Measurements from ENCODE around the gene TRIM41. TPM values are rescaled to one million over a fixed set of nuclear protein-coding genes. Genes with fewer than 3 reads are reported as not detected.
"Not testable (repeated sequence)": the region's sequence is repeated elsewhere in the genome, so short reads cannot be mapped to it uniquely, and the experiment has no call there.

TRIM41 gene
- total RNA-seq, result 9.9 and 12.2 TPM in 2 replicates

GRCh38 chr5:181223058-181223728 is at the start of gene TRIM41:
Gene TRIM41, plus strand, starts transcription at chr5:181223281. Its CDS starts 719 bp downstream, at chr5:181224000.
- peak; percentile 99 for DNase-seq (ENCODE audit: low read depth)
- peak within 1 kb of the TSS; percentile 80 for H3K4me3 ChIP-seq (ENCODE audit: low read depth, low read length)
- peak; percentile 29 for TF ChIP-seq CTCF (IDR thresholded peaks at IDR 0.05; ENCODE audit: insufficient read depth, low read depth, low read length)

DNA sequence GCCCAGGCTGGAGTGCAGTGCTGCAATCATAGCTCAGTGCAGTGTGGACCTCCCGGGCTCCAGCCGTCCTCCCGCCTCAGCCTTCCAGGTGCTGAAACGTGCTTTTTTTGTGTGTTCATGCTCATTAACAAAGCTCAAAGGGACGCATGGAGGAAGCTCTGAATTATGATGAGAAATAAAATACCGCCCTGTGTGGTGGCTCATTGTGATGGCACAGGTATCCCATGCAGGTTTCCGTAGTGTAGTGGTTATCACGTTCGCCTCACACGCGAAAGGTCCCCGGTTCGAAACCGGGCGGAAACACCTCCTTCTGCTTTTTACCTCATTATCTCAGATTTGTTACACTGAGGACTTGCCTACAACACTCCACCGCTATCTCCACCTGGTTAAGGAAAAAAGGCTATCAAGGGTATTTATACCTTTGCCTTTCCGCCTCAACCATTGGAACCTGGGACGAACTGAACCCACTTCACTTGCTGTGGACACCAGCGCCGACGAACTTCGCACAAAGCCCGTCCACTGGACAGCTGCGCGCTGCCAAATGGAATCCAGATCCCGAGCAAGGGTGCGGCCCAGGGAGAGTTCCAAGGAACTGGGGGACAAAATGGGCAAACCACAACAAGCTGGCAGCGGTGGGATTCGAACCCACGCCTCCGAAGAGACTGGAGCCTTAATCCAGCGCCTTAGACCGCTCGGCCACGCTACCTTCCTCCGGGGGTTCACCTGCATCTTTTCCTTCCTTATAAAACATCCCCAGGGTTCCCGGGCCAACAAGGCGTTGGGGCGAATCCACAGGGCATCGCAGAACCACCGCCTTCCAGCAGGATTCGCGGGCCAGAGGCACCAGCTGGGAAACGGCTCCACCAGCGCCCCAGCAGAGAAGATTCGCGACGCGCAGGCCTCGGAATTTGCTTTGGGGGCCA is 49.4 kb upstream of the TRIM41 start:
- TF ChIP-seq CTCF (IDR thresholded peaks at IDR 0.05; ENCODE audit: insufficient read depth, low read depth, low read length), result no peak
- peak overlapping the region; percentile 21 for H3K4me3 ChIP-seq (ENCODE audit: low read depth, low read length)
- DNase-seq (ENCODE audit: low read depth), result no peak

GRCh38 chr5:181176254-181176952 is 46.7 kb upstream of the TRIM41 start:
- no peak for TF ChIP-seq CTCF (IDR thresholded peaks at IDR 0.05; ENCODE audit: insufficient read depth, low read depth, low read length)
- no peak for DNase-seq (ENCODE audit: low read depth)
- H3K4me3 ChIP-seq (ENCODE audit: low read depth, low read length), result no peak overlapping the region

- not testable (repeated sequence) for H3K4me3 ChIP-seq (ENCODE audit: low read depth, low read length); DNase-seq (ENCODE audit: low read depth)
These were observed 45.5 kb upstream of the TRIM41 start for GRCh38 chr5:181177559-181177958.

- DNase-seq (ENCODE audit: low read depth), result peak; percentile 80
These were observed 41.2 kb upstream of the TRIM41 start for GRCh38 chr5:181181650-181182565.

DNA sequence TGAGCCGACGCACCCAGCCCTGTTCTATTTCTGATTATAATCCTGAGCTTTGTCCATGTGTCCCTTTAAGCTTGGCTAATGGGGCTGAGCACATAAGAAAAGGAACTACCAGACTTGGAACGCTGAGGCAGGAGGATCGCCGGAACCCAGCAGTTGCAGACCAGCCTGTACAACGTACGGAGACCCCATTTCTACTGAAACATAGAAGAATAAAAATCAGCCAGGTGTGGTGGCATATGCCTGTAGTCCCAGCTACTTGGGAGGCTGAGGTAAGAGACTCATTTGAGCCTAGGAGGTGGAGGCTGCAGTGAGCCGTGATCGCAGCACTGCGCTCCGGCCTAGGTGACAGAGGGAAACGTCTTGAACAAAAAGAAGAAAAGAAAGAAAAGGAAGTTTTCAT is 40.4 kb upstream of the TRIM41 start:
- TF ChIP-seq CTCF (IDR thresholded peaks at IDR 0.05; ENCODE audit: insufficient read depth, low read depth, low read length), result no peak
- no peak for DNase-seq (ENCODE audit: low read depth)
- H3K4me3 ChIP-seq (ENCODE audit: low read depth, low read length), result no peak overlapping the region

More at GRCh38 chr5:181181650-181182565, 41.2 kb upstream of the TRIM41 start:
- H3K4me3 ChIP-seq (ENCODE audit: low read depth, low read length), result no peak overlapping the region
- peak; percentile 88 for TF ChIP-seq CTCF (IDR thresholded peaks at IDR 0.05; ENCODE audit: insufficient read depth, low read depth, low read length)
